ENCODE measurements around the gene ARHGEF39. TPM values are rescaled to one million over a fixed set of nuclear protein-coding genes. Genes with fewer than 3 reads are reported as not detected.
A peak's percentile ranks its signal among the peaks of the same experiment; 100 is the strongest.

ARHGEF39 gene
- total and polyA plus RNA-seq, 2 experiments from 2014 or later = 5.6 to 12.6 TPM

DNA sequence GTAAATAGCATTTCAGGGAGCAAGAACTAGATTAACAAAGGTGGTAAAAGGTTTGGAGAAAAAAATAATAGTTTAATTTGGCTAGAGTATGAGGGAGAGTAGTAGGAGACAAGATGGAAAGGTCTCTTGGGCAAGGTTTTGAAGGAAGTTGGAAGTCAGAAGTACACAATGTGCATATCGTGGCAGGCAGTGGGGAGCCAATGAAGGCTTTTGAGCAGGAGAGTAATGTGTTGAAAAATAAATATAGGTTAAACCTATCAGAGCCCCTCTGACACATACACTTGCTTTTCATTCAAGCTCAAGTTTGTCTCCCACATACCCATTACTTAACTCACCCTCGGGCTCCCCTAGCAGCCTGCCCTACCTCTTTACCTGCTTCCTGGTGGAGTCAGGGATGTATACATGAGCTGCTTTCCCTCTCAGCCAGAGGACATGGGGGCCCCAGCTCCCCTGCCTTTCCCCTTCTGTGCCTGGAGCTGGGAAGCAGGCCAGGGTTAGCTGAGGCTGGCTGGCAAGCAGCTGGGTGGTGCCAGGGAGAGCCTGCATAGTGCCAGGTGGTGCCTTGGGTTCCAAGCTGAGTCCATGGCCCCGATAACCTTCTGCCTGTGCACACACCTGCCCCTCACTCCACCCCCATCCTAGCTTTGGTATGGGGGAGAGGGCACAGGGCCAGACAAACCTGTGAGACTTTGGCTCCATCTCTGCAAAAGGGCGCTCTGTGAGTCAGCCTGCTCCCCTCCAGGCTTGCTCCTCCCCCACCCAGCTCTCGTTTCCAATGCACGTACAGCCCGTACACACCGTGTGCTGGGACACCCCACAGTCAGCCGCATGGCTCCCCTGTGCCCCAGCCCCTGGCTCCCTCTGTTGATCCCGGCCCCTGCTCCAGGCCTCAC lies 8.4 kb upstream of the ARHGEF39 start, which contains the start of gene CA9:
TSS of gene CA9 (plus strand) at position 797 of the 893 bp plus-strand sequence. CDS start at position 829, 32 bp downstream.
- Histone ChIP-seq H3K9me3 (ENCODE audit: low read depth) (no peaks in the 10 kb centered on the region), H3K27me3 (no peaks in the 10 kb centered on the region), H3K4me3 (no peak within 1 kb of the TSS), H3K4me1 (ENCODE audit: low read depth) (no peaks in the 10 kb centered on the region), H3K36me3 (no peaks in the 10 kb centered on the region), H3K27ac (no peak within 1 kb of the TSS)
- no peak for DNase-seq (ENCODE audit: low read depth in 1 of 2, low spot score in 1 of 2)
- TF ChIP-seq, protein P1, sequence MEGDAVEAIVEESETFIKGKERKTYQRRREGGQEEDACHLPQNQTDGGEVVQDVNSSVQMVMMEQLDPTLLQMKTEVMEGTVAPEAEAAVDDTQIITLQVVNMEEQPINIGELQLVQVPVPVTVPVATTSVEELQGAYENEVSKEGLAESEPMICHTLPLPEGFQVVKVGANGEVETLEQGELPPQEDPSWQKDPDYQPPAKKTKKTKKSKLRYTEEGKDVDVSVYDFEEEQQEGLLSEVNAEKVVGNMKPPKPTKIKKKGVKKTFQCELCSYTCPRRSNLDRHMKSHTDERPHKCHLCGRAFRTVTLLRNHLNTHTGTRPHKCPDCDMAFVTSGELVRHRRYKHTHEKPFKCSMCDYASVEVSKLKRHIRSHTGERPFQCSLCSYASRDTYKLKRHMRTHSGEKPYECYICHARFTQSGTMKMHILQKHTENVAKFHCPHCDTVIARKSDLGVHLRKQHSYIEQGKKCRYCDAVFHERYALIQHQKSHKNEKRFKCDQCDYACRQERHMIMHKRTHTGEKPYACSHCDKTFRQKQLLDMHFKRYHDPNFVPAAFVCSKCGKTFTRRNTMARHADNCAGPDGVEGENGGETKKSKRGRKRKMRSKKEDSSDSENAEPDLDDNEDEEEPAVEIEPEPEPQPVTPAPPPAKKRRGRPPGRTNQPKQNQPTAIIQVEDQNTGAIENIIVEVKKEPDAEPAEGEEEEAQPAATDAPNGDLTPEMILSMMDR (IDR thresholded peaks at IDR 0.05; ENCODE audit: low read depth, low read length) = no peak

DNA sequence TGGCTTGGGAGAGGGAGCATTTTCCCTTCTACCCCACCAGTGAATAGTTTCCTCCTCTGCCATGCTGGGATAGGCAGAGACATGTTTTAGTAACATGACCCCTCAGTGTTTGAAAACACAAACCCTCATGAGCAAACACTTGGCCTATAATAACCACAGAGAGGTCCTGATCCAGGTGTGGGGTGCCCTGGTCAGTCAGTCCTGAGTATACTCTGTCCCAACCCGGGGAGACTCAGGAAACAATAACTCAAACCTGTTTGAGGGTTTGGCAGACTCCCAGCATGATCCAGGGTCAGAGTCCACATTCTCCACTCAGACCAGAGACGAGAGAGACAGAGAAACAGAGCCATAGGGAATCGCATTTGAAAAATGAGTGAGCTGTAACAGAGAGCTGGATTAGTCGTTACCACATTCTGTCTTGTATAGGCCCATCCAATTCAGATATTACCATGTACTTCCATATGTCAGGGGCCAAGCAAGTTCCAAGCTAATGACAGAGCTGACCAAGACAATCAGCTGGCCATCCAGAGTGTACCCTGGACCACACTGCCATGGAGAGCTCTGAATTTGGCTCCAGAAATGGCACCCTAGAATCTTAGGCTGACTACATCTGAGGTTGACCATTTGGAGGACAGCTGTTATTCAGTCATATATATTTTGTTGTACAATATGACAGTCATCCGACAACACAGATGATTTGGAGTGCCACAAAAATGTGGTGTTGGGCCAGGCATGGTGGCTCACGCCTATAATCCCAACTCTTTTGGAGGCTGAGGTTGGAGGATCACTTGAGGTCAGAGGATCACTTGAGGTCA lies 4.5 kb upstream of the ARHGEF39 start:
- Histone ChIP-seq H3K4me1 (ENCODE audit: low read depth) (no peaks in the 10 kb centered on the region), H3K27ac (no peak overlapping the region), H3K27me3 (no peaks in the 10 kb centered on the region), H3K36me3 (no peaks in the 10 kb centered on the region), H3K9me3 (ENCODE audit: low read depth) (no peaks in the 10 kb centered on the region), H3K4me3 (no peak overlapping the region)
- no peak for DNase-seq (ENCODE audit: low read depth in 1 of 2, low spot score in 1 of 2)
- TF ChIP-seq, protein P1 (IDR thresholded peaks at IDR 0.05; ENCODE audit: low read depth, low read length) = no peak

DNA sequence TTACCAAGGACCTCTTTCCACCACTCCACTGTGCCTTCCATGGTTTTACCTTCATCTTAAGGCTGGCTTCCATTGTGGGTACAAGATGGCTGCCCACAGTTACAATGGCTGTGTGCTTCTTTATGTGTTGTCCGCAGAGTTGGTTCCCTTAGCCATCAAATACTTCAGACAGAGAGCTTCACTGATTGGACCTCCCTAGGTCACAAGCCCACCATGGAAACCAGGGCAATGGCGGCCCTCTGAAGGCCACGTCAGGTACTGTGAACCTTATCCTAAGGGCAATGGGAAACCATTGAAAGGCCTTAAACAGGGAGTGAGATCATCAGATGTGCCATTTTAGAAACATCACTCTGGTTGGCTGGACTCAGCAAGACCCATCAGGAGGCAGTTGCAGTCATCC lies 2.9 kb upstream of the ARHGEF39 start:
- Histone ChIP-seq H3K36me3 (no peaks in the 10 kb centered on the region), H3K27me3 (no peaks in the 10 kb centered on the region), H3K4me1 (ENCODE audit: low read depth) (no peaks in the 10 kb centered on the region), H3K9me3 (ENCODE audit: low read depth) (no peaks in the 10 kb centered on the region), H3K4me3 (no peak overlapping the region), H3K27ac (no peak overlapping the region)
- TF ChIP-seq, protein P1 (IDR thresholded peaks at IDR 0.05; ENCODE audit: low read depth, low read length) = no peak
- no peak for DNase-seq (ENCODE audit: low read depth in 1 of 2, low spot score in 1 of 2)

DNA sequence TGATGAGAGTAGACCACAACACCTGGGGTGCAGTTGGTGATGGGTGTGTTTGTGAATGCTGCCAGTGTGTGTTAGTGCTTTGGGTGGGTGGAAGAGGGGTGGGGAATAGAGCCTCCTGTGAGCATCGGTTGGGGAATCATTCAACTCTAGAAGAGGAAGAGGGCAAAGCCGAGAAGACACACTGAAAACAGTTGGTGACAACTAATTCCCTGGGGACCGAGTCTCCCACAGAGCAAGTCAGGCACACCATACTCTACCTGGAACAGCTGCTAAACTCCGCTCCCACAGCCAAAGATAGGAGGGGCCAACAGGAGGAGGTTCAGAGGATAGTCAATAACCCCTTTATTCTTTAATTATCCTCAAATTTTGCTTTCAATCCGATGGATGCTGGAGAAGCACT lies 1.6 kb upstream of the ARHGEF39 start:
- H3K4me3 ChIP-seq = no peak overlapping the region
- H3K4me1 ChIP-seq (ENCODE audit: low read depth) = peaks cover 4% of the 10 kb centered on the region
- no peak overlapping the region for H3K27ac ChIP-seq
- no peak for DNase-seq (ENCODE audit: low read depth in 1 of 2, low spot score in 1 of 2)
- no peaks in the 10 kb centered on the region for H3K27me3 ChIP-seq
- TF ChIP-seq, protein P1 (IDR thresholded peaks at IDR 0.05; ENCODE audit: low read depth, low read length) = no peak
- no peaks in the 10 kb centered on the region for H3K36me3 ChIP-seq
- H3K9me3 ChIP-seq (ENCODE audit: low read depth) = no peaks in the 10 kb centered on the region

DNA sequence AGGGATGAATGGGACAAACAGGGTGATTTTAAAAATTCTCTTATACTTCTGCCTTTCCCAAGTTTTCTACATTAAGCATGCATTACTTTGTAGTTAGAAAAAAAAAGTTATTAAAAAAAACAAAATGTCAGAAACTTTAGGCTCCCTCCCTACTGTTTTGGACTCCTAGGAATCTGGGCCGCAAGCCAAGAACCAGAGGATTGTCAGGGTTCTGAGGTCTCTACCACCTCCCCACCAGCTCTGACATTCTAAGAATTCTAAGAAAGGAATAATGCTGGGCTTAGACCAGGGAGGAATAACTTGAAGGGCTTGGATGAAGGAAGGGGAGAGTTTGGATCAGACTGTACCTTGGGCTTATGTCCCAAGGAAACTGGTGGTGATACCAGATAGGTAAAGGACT lies 1.1 kb upstream of the ARHGEF39 start:
- Histone ChIP-seq H3K36me3 (no peaks in the 10 kb centered on the region), H3K9me3 (ENCODE audit: low read depth) (no peaks in the 10 kb centered on the region), H3K4me3 (no peak overlapping the region), H3K4me1 (ENCODE audit: low read depth) (peaks cover 9% of the 10 kb centered on the region), H3K27me3 (no peaks in the 10 kb centered on the region), H3K27ac (no peak overlapping the region)
- TF ChIP-seq, protein P1 (IDR thresholded peaks at IDR 0.05; ENCODE audit: low read depth, low read length) = no peak
- DNase-seq (ENCODE audit: low read depth in 1 of 2, low spot score in 1 of 2) = peak in 1 of 2 donors; percentile 75
